T47D (cell line): ENCODE data around the gene KRTAP10-12.

Experiments used
- DNase-seq, 2 experiments: peaks; one replicate each; pipeline versions ENCODE4 v3.0.0 to v3.0.0-alpha.2; 2011 to 2012; ENCODE audit warnings: low read depth in 1 of 2, low spot score in 1 of 2
- JUND ChIP-seq: IDR thresholded peaks from 2 replicates; pipeline ENCODE4 v1.6.1; 2012; ENCODE audit warnings: low read depth
- in situ Hi-C: cut with HindIII; loops from 2 replicates; pipeline ENCODE4 v1.10.0; 2016; ENCODE audit warnings: low sequenced_read_pairs, low pct_unique_long_range_greater_than_20kb

Gene KRTAP10-12

DNA sequence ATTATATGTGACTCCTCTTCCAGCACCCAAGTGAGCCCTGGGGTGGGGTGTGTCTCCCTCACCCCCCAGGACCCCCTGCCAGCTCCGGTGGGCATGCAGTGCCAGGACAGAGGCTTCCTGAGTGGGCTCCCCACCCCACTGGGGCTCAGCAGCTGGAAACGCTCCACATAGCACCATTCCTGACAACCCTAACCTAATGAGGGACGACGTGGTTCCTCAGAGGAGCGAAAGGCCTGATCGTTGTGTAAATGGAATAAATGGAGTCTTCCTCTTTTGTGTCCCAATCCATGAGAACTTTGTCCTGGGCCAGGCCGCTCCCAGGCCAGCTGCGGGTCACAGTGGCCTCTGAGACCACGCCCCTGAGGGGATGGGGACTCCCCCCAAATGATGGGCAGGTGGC lies 16.2 kb downstream of the KRTAP10-12 start:
- in situ Hi-C loops = no loop called here
- no peak for TF ChIP-seq JUND
- DNase-seq = no peak

DNA sequence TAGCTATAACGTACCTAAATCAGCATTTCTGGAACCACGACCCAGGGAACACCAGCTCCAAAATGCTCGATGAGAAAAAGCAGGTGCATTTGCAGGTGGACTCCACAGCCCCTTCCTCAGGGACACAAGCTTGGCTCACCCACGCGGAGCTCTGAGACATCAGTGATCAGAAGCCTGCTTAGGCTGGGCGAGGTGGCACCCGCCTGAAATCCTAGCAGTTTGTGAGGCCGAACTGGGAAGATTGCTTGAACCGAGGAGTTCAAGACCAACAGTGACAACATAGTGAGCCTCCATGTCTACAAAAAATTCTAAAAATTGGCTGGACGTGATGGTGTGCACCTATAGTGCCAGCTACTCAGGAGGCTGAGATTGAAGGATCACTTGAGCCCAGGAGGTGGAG lies 16.9 kb downstream of the KRTAP10-12 start:
- in situ Hi-C loops = no loop called here
- no peak for TF ChIP-seq JUND
- no peak for DNase-seq

DNA sequence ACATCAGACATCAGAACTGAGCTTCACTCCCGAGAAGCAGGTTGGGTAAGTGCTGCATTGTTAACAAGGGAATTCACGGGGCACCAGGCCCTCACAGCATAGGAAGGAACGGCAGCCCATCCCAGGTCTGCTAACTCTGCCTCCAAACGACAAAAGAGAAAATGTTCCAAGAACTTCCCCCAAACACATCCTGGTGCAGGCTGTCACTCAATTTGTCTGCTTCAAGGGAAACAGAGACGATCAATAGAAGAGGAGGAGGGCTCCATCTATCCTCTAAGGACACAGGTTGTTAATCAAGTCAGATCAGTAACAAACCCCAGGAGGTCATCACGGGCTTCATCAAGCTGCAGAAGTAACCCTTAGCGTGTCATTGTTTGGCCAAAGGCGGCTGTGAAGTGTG lies 17.9 kb downstream of the KRTAP10-12 start:
- no peak for DNase-seq
- no peak for TF ChIP-seq JUND
- in situ Hi-C loops = no loop called here

DNA sequence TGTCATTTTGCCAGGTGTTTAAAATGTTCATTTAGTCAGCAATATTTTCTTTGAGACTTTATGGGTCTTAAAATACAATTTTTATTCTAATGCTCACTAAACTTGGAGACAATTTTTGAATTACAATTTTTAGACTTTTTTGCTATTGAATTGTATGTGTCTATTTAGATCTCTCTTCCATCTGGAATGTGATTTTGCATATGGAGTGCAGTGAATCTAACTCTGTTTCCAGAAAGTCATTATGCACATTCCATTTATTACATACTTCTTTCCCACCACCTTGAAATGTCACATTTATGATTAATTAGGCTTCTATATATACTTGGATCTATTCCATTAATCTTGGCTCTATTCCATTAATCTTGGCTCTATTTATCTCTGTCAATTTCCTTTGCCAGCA lies 20.0 kb downstream of the KRTAP10-12 start:
- DNase-seq = no peak
- in situ Hi-C loops = no loop called here
- no peak for TF ChIP-seq JUND

DNA sequence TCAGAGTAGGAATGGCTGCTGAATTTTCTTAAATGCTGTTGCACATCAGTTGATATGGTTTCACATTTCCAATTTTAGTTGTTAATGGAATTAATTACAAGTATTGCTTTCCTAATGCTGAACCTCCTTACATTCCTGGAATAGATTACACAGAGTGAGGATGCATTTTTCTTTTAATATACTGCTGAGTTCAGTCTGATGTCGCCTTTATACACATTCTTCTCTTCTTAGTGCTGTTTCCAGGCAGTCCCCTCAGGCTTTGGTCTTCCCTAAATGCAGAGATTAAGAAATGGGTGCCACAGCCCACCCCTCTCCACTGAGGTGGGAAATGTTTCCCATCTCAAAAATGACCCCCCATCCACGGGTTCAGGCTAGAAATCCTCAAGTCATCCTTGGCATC lies 21.1 kb downstream of the KRTAP10-12 start:
- DNase-seq = no peak
- in situ Hi-C loops = no loop called here
- no peak for TF ChIP-seq JUND

DNA sequence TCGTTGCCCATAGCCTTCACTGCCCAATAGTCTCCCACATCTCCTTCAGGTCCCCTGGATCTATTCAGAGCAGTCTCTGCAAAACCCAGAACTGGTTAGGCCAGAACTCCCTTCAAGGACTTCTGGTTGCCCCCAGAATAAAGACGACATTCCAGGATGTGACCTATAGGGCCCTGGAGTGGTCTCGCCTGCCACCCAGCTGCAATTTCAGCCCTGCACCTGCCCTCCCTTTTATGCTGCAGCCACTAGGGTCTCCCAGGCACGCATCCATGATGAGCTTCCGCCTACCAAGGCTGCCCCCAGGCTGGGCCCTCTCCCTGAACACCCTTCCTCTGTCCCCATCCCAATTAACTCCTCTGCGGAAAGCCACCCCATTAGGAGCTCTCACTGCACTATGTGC lies 21.6 kb downstream of the KRTAP10-12 start:
- DNase-seq = no peak
- in situ Hi-C loops = no loop called here
- TF ChIP-seq JUND = no peak

DNA sequence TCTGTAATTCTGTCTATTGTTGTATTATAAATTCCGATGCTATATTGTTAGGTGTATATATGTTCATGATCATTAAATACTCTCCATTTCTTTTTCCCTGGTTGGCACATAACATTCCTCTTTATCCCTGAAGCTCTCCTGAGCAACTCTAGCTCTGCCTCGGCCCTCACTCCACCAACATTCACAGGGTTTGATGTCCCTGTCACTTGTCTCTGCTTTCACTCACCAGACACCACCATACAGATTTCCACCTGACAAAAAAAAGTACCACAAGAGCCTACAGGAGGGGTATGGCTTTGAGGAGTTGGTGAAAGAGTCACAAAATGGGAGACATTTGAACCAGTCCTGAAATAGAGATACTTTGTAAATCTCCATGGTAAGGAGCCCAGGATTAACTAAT lies 23.2 kb downstream of the KRTAP10-12 start:
- TF ChIP-seq JUND = no peak

DNA sequence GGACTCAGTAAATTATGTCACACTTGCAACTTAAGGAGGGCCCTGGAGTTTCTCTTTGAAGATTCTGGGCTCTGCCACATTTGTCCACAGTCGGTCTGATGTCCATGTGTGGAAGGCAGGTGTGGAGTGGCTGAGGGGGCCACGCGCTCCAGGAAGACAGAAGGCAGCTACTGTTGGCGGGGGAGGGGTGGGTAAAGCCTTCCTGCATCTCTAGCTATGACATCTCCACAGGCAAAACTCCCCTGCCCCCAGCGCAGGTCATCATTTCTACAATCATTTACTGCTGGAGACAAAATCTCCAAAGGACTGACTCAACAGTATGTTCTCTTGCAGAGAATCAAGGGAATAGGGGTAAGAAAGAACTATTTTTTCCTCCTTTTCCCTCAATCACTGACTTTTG lies 25.8 kb downstream of the KRTAP10-12 start:
- no peak for DNase-seq
- in situ Hi-C loops = no loop called here
- no peak for TF ChIP-seq JUND

More for the DNA sequence above, 23.2 kb downstream of the KRTAP10-12 start:
- in situ Hi-C loops = no loop called here
- DNase-seq = no peak

DNA sequence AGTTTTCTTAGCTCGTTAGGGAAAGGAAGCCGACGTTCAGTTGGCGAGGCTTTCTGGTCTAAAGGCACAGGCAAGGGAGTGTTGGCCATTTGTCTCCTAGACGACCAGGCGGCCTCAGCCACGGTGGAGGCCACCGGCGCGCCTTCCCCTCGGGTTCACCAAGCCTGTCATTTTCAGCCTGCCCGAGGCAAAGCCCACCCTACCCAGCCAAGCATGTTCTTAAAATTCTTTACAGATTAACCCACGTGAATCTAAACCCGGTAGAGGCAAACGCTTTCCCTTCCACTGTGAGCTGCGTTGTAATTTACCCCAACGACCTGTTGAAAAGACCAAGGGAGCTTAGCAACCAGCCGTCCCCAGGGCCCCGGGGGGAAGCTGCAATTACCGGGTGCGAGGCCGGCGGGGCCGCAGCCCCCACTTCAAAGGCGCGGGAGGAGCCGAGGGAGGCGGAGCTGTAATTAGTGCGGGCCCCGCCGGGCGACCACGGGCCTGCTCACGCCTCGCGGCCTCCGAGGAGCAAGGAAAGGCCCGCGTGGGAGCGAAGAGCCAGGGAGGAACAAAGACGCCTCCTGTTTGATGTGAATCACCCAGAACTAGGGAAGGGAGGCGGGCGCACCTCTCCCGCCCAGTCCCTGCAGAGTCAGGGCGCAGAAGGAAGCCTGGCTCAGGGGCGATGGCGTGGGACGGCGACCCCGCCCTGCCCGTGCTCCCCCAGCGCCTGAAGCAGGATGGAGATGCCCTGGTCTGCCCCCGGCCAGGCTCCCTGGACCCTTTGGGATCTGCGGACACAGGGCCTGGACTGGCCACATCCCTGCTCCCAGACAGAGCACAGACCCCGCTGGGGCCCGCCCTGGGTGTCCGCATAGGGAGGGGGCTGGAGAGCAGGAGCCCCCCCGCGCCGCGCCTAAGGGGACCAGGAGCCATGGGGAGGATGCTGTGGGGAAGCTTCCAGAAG lies 26.5 kb downstream of the KRTAP10-12 start:
- in situ Hi-C loops = no loop called here
- no peak for DNase-seq
- TF ChIP-seq JUND = no peak

DNA sequence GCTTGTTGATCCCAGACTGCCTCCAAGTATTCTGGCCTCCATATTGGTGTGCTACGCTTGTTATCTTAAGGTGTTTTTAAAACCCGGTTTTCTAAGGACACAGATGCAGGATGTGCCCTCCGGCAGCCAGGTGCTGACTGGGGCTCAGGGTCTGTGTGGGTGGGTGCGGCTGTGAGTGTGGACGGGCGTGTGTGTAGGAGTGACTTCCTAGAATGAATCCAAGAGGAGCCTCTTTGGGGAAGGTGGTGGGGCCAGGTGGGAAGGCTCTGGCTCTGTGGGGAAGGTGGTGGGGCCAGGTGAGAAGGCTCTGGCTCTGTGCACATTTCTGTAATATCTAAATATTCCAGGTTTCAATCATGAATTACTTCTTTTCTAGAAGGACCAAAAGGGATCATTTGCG lies 27.2 kb downstream of the KRTAP10-12 start:
- no peak for TF ChIP-seq JUND
- in situ Hi-C loops = no loop called here
- no peak for DNase-seq

DNA sequence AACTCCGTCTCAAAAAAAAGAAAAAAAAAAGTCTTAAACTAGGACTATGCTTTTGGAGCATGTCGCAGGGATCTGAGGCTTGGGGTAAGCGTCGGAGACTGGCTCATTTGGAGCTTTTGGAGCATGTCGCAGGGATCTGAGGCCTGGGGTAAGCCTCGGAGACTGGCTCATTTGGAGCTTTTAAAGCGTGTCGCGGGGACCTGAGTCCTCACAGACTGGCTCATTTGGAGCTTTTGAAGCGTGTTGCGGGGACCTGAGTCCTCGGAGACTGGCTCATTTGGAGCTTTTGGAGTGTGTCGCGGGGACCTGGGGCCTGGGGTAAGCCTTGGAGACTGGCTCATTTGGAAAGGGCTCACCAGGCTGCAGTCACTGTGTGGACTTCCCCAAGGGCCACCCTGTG lies 28.0 kb downstream of the KRTAP10-12 start:
- no peak for DNase-seq
- in situ Hi-C loops = no loop called here
- no peak for TF ChIP-seq JUND

DNA sequence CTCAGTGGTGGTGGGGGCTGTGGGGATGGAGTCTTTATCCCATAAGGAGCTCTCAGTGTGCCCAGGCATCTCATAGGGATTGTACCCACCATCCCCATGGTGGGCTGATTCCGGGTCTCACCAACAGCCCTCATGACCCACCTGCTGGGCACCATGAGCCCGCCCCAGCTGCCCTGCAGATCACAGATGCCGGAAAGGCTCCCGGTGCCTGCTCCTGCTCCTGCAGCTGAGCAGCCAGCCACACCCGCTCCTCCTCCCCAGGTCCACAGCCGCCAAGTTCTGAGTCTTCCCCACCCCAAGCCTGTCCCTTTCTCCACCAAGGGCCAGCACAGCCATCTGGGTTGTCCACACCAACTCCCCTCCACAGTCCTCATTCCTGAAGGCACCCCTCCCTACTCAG lies 29.9 kb downstream of the KRTAP10-12 start:
- no peak for DNase-seq
- no peak for TF ChIP-seq JUND
- in situ Hi-C loops = no loop called here

DNA sequence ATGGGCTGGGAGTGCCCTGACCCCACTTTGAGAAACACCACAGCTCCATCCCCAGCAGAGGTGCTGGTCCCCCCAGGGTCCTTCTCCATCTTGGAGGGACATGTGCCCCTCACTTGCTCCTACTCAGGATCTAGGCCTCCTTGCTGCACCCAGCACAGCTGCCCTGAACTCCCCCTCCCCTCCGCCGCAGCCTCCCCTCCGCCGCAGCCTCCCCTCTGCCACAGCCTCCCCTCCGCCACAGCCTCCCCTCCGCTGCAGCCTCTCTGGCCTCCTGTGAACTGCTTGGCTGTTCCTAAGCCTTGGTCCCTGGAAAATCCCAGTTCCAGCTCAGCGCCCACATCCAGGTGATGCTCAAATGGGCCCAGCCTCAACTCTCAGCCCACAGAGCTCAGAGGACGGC lies 30.3 kb downstream of the KRTAP10-12 start:
- DNase-seq = no peak
- in situ Hi-C loops = no loop called here
- no peak for TF ChIP-seq JUND

DNA sequence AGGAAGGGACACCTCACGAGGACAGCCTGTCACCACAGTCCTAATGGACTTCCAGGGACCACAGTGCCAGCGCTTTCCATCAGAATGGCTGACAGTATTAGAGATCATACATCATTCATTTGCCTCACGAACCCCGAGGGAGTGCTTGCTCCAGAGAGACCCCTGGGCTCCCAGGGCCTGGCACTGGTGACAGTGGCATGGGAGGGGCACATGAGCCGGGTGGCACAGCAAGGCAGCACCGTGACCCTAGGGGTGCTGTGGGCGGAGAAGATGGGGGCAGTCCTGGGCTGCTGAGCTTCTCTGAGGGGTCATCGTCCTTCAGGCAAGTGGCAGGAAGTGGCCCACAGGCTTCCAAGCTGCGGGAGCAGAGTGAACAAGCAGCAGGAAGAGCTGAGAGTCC lies 30.8 kb downstream of the KRTAP10-12 start:
- TF ChIP-seq JUND = no peak
- in situ Hi-C loops = no loop called here
- DNase-seq = no peak
